Measurements from ENCODE around the gene ATAD3A. TPM values are rescaled to one million over a fixed set of nuclear protein-coding genes. Genes with fewer than 3 reads are reported as not detected.
"Not testable (repeated sequence)": the region's sequence is repeated elsewhere in the genome, so short reads cannot be mapped to it uniquely, and the experiment has no call there.

The ATAD3A gene
- total RNA-seq, 8 experiments from 2014 or later, result 19.8 to 65.2 (median 35.2) TPM

- peak overlapping the region; percentile 53 to 75 for H3K27ac ChIP-seq
- in situ Hi-C loops (cut with MboI; ENCODE audit: low pct_unique_long_range_greater_than_20kb in 2 of 9, low sequenced_read_pairs in 9 of 9, unreplicated experiment in 9 of 9), result not testable (repeated sequence)
- WGBS, 10 experiments, result 0 to 88% (median 36%) methylated on average over 2 to 9 of the region's 16 CpGs; no CpG with 5 or more reads in 4 of the 10 experiments
- peak overlapping the region in 1 of 5 donors; percentile 4 for H3K4me3 ChIP-seq
- ATAC-seq (replicated peaks in 6 of 8), result peak; percentile 18 to 79 (median 62)
- peaks cover 7 to 15% of the 10 kb centered on the region in 2 donors for H3K4me1 ChIP-seq (replicated peaks in 1 of 2)
These were observed 7.1 kb upstream of the ATAD3A start for GRCh38 chr1:1504777-1505365.

- in situ Hi-C loops (cut with MboI; ENCODE audit: low pct_unique_long_range_greater_than_20kb in 2 of 9, low sequenced_read_pairs in 9 of 9, unreplicated experiment in 9 of 9), result not testable (repeated sequence)
- peak overlapping the region in 1 of 5 donors; percentile 4 for H3K4me3 ChIP-seq
- peaks cover 7 to 15% of the 10 kb centered on the region in 2 donors for H3K4me1 ChIP-seq (replicated peaks in 1 of 2)
- whole genome bisulfite sequencing, 10 experiments, result 0 to 100% (median 15%) methylated on average over 1 to 6 of the region's 22 CpGs; no CpG with 5 or more reads in 5 of the 10 experiments
- peak overlapping the region; percentile 53 to 75 for H3K27ac ChIP-seq
- ATAC-seq (replicated peaks in 6 of 8), result peak; percentile 63 to 76 (median 70)
These were observed 6.6 kb upstream of the ATAD3A start for GRCh38 chr1:1505366-1505798.

- in situ Hi-C loops (cut with MboI; ENCODE audit: low pct_unique_long_range_greater_than_20kb in 2 of 9, low sequenced_read_pairs in 9 of 9, unreplicated experiment in 9 of 9); ATAC-seq (replicated peaks in 6 of 8): not testable (repeated sequence)
- Histone ChIP-seq H3K4me3 (peak overlapping the region in 1 of 5 donors; percentile 2), H3K4me1 (replicated peaks in 1 of 2) (peaks cover 10 to 18% of the 10 kb centered on the region in 2 donors), H3K27ac (peak overlapping the region; percentile 42 to 75)
- WGBS, 10 experiments, result 80 to 100% (median 94%) methylated on average over 1 to 5 of the region's 5 CpGs; no CpG with 5 or more reads in 3 of the 10 experiments
These were observed 6.2 kb upstream of the ATAD3A start for GRCh38 chr1:1505801-1506200.

GRCh38 chr1:1507305-1507704, 4.7 kb upstream of the ATAD3A start:
- H3K27ac ChIP-seq, result no peak overlapping the region
- in situ Hi-C loops (cut with MboI; ENCODE audit: low pct_unique_long_range_greater_than_20kb in 2 of 9, low sequenced_read_pairs in 9 of 9, unreplicated experiment in 9 of 9), result no loop called here
- no peak for ATAC-seq (replicated peaks in 6 of 8)
- WGBS, 10 experiments, result 60 to 92% (median 88%) methylated on average over 1 to 4 of the region's 4 CpGs
- no peak overlapping the region for H3K4me3 ChIP-seq
- peaks cover 13 to 22% of the 10 kb centered on the region in 2 donors for H3K4me1 ChIP-seq (replicated peaks in 1 of 2)

- H3K27ac ChIP-seq; ATAC-seq (replicated peaks in 6 of 8); in situ Hi-C loops (cut with MboI; ENCODE audit: low pct_unique_long_range_greater_than_20kb in 2 of 9, low sequenced_read_pairs in 9 of 9, unreplicated experiment in 9 of 9); H3K4me3 ChIP-seq: not testable (repeated sequence)
- no CpG with 5 or more reads among the region's 34 CpGs for WGBS, 10 experiments
- H3K4me1 ChIP-seq (replicated peaks in 1 of 2), result peaks cover 14 to 22% of the 10 kb centered on the region in 2 donors
These were observed 3.0 kb upstream of the ATAD3A start for GRCh38 chr1:1508775-1509464.

GRCh38 chr1:1509465-1509850, 2.5 kb upstream of the ATAD3A start:
- H3K27ac ChIP-seq; ATAC-seq (replicated peaks in 6 of 8); H3K4me3 ChIP-seq; in situ Hi-C loops (cut with MboI; ENCODE audit: low pct_unique_long_range_greater_than_20kb in 2 of 9, low sequenced_read_pairs in 9 of 9, unreplicated experiment in 9 of 9): not testable (repeated sequence)
- peaks cover 14 to 20% of the 10 kb centered on the region in 2 donors for H3K4me1 ChIP-seq (replicated peaks in 1 of 2)
- WGBS, 10 experiments, result 90 to 100% methylated on average over 1 to 2 of the region's 21 CpGs; no CpG with 5 or more reads in 8 of the 10 experiments

GRCh38 chr1:1510912-1511532, 940 bp upstream of the ATAD3A start:
- peak overlapping the region; percentile 83 to 92 for H3K27ac ChIP-seq
- in situ Hi-C loops (cut with MboI; ENCODE audit: low pct_unique_long_range_greater_than_20kb in 2 of 9, low sequenced_read_pairs in 9 of 9, unreplicated experiment in 9 of 9), result no loop called here
- peaks cover 8 to 9% of the 10 kb centered on the region in 2 donors for H3K4me1 ChIP-seq (replicated peaks in 1 of 2)
- peak overlapping the region; percentile 57 to 73 (median 68) for H3K4me3 ChIP-seq
- ATAC-seq (replicated peaks in 6 of 8), result no peak
- WGBS, 10 experiments, result 0 to 36% (median 21%) methylated on average over 2 to 16 of the region's 17 CpGs; no CpG with 5 or more reads in 2 of the 10 experiments

GRCh38 chr1:1512425-1512824, 463 bp downstream of the ATAD3A start:
- peak; percentile 3 to 41 (median 12) for ATAC-seq (replicated peaks in 6 of 8)
- H3K27ac ChIP-seq, result peak overlapping the region in 1 of 2 donors; percentile 76
- peak overlapping the region; percentile 57 to 73 (median 68) for H3K4me3 ChIP-seq
- H3K4me1 ChIP-seq (replicated peaks in 1 of 2); in situ Hi-C loops (cut with MboI; ENCODE audit: low pct_unique_long_range_greater_than_20kb in 2 of 9, low sequenced_read_pairs in 9 of 9, unreplicated experiment in 9 of 9): not testable (repeated sequence)
- WGBS, 10 experiments, result no CpG with 5 or more reads among the region's 52 CpGs

- H3K4me1 ChIP-seq (replicated peaks in 1 of 2); in situ Hi-C loops (cut with MboI; ENCODE audit: low pct_unique_long_range_greater_than_20kb in 2 of 9, low sequenced_read_pairs in 9 of 9, unreplicated experiment in 9 of 9); ATAC-seq (replicated peaks in 6 of 8); H3K27ac ChIP-seq: not testable (repeated sequence)
- peak overlapping the region in 3 of 5 donors; percentile 2 to 24 (median 12) for H3K4me3 ChIP-seq
- 83% methylated on average over 6 of the region's 18 CpGs; no CpG with 5 or more reads in 9 of the 10 experiments for WGBS, 10 experiments
These were observed 1.7 kb downstream of the ATAD3A start for GRCh38 chr1:1513675-1514074.

- H3K4me3 ChIP-seq; H3K27ac ChIP-seq; H3K4me1 ChIP-seq (replicated peaks in 1 of 2); ATAC-seq (replicated peaks in 6 of 8); in situ Hi-C loops (cut with MboI; ENCODE audit: low pct_unique_long_range_greater_than_20kb in 2 of 9, low sequenced_read_pairs in 9 of 9, unreplicated experiment in 9 of 9): not testable (repeated sequence)
- 61 to 80% methylated on average over 2 to 5 of the region's 16 CpGs; no CpG with 5 or more reads in 8 of the 10 experiments for WGBS, 10 experiments
These were observed 2.4 kb downstream of the ATAD3A start for GRCh38 chr1:1514376-1514775.

- in situ Hi-C loops (cut with MboI; ENCODE audit: low pct_unique_long_range_greater_than_20kb in 2 of 9, low sequenced_read_pairs in 9 of 9, unreplicated experiment in 9 of 9); H3K4me1 ChIP-seq (replicated peaks in 1 of 2); ATAC-seq (replicated peaks in 6 of 8); H3K4me3 ChIP-seq; H3K27ac ChIP-seq: not testable (repeated sequence)
- WGBS, 10 experiments, result 97 to 100% (median 100%) methylated on average over 2 to 9 of the region's 14 CpGs; no CpG with 5 or more reads in 6 of the 10 experiments
These were observed 5.0 kb downstream of the ATAD3A start for GRCh38 chr1:1516923-1517322.

- WGBS, 10 experiments, result 80 to 100% (median 100%) methylated on average over 1 to 3 of the region's 28 CpGs; no CpG with 5 or more reads in 7 of the 10 experiments
- in situ Hi-C loops (cut with MboI; ENCODE audit: low pct_unique_long_range_greater_than_20kb in 2 of 9, low sequenced_read_pairs in 9 of 9, unreplicated experiment in 9 of 9), result no loop called here
- Histone ChIP-seq H3K4me3 (no peak overlapping the region), H3K4me1 (replicated peaks in 1 of 2) (no peaks in the 10 kb centered on the region), H3K27ac (no peak overlapping the region)
- ATAC-seq (replicated peaks in 6 of 8), result peak in 3 of 8 experiments; percentile 7 to 12 (median 11)
These were observed 6.1 kb downstream of the ATAD3A start for GRCh38 chr1:1517973-1518620.
